Measurements from ENCODE around the gene SEMA3G.

SEMA3G gene

DNA sequence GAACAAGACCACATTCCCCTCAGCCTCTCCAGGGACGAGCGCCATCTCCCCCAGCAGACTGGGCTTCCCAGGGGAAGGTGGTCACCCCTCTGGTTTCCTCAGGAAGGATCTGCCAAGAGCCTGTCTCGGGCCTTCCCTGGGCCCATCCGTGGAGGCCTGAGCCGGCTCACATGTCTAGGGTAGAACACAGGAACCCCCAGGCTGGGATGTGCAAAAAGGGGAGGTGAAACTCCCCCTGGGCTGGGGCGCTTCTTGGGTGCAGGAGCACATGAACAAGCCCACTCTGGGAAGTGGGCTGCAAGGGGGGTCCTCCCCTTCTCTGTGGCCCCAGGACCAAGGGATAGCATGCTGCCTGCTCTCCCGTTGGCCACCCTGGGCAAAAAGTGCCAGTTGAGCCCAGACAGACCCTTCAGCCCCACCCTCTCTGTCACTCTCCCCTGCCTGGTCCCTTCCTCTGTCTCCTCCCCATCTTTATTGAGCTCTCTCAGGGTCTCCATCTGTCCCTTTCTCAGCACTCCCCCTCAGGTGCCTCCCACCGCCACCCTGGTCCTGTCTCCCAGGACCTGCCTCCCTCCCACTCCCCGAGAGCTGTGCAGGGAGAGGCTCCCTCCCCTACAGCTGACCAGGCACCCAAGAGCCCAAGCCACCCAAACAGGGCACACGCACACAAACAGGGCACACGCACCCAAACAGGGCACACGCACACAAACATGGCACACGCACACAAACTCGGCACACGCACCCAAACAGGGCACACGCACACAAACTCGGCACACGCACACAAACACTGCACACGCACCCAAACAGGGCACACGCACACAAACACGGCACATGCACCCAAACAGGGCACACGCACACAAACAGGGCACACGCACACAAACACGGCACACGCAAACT, 864 bp downstream of the SEMA3G start:
- FAIRE-seq (no peak), DNase-seq (ENCODE audit: insufficient read length, low spot score) (no peak)
- no peak for TF ChIP-seq CTCF (IDR thresholded peaks at IDR 0.05; ENCODE audit: insufficient read depth, missing control alignments)

- DNase-seq (ENCODE audit: insufficient read length, low spot score), result no peak
- TF ChIP-seq CTCF (IDR thresholded peaks at IDR 0.05; ENCODE audit: insufficient read depth, missing control alignments), result no peak
- FAIRE-seq, result no peak
Observed at GRCh38 chr3:52443268-52443610, 1.7 kb downstream of the SEMA3G start.

GRCh38 chr3:52442409-52443267, 2.3 kb downstream of the SEMA3G start:
- DNase-seq (ENCODE audit: insufficient read length, low spot score), result no peak
- TF ChIP-seq CTCF (IDR thresholded peaks at IDR 0.05; ENCODE audit: insufficient read depth, missing control alignments), result no peak
- no peak for FAIRE-seq

DNA sequence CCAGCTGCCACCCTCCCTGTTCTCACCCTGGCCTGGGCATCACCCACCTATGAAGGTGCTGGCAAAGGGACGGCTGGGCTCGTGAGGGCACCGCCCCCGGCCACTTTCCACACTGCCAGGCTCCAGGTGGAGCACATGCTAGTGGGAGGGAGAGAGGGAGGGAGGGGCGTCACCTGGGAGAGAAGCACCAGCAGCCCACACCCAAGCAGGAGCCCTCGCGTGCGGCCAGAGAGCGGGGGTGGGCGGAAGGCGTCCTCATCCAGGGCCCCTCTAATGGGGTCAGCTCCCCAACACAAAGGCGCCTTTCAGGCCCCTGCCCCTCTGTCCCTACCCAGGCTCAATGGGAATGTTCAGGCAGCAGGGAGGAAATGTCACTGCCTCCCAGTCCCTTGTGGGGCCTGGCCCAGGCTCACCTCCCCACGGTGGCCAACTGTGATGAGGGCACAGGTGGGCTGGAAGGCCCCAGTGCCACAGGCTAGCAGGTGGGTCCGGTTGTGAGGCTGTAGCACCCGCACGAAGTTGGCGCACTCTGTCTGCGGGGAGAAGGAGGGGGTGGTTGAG, 3.1 kb downstream of the SEMA3G start:
- FAIRE-seq (no peak), DNase-seq (ENCODE audit: insufficient read length, low spot score) (no peak)
- no peak for TF ChIP-seq CTCF (IDR thresholded peaks at IDR 0.05; ENCODE audit: insufficient read depth, missing control alignments)

GRCh38 chr3:52441091-52441771, 3.7 kb downstream of the SEMA3G start:
- TF ChIP-seq CTCF (IDR thresholded peaks at IDR 0.05; ENCODE audit: insufficient read depth, missing control alignments), result no peak
- DNase-seq (ENCODE audit: insufficient read length, low spot score) (no peak), FAIRE-seq (no peak)

GRCh38 chr3:52440671-52441070, 4.2 kb downstream of the SEMA3G start:
- no peak for DNase-seq (ENCODE audit: insufficient read length, low spot score)
- no peak for FAIRE-seq
- TF ChIP-seq CTCF (IDR thresholded peaks at IDR 0.05; ENCODE audit: insufficient read depth, missing control alignments), result no peak
